Upper lobe of left lung (tissue), 4 donors: ENCODE results near the gene THEMIS.

ENCODE experiments used
- EP300 ChIP-seq, 4 donors: sonication (generic); formaldehyde crosslinking; IDR thresholded peaks; one replicate each; pipeline ENCODE4 v1.5.1; 2017; ENCODE audit warnings: antibody characterized with exemption in 4 of 4, control low read depth in 2 of 4
- POLR2AphosphoS5 ChIP-seq, 2 donors: sonication (generic); formaldehyde crosslinking; IDR thresholded peaks; one replicate each; pipeline ENCODE4 v1.5.1; 2017; ENCODE audit warnings: antibody characterized with exemption in 2 of 2
- TF ChIP-seq, protein P1 (sequence below), 6 experiments: fragments of 450-650 bp in 4 of 6; fragments of 200-600 bp in 2 of 6; sonication (generic) in 2 of 6; IDR thresholded peaks; one replicate each; pipeline ENCODE4 v1.5.1; 2016 to 2019; ENCODE audit warnings: antibody characterized with exemption in 6 of 6

DNA sequence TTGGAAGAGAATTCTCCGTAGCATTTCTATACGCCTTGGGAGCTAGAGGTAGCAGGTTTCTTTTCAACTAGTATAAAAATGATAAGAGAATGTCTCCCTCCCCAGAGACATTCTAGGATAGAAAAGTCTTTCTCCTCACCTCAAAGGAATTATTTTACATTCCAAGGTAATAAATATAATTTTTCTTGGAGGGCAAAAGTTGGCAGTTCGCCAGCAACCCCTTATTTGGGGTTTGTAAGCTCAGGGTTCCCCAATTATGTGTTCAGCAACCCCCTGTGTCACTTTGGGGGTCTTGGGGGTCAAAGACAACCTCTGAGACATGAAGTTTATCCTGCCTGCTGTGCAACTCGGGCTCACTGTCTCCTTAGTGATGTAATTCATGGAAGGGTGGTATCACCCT, 58.3 kb downstream of the THEMIS start:
- TF ChIP-seq, protein P1, sequence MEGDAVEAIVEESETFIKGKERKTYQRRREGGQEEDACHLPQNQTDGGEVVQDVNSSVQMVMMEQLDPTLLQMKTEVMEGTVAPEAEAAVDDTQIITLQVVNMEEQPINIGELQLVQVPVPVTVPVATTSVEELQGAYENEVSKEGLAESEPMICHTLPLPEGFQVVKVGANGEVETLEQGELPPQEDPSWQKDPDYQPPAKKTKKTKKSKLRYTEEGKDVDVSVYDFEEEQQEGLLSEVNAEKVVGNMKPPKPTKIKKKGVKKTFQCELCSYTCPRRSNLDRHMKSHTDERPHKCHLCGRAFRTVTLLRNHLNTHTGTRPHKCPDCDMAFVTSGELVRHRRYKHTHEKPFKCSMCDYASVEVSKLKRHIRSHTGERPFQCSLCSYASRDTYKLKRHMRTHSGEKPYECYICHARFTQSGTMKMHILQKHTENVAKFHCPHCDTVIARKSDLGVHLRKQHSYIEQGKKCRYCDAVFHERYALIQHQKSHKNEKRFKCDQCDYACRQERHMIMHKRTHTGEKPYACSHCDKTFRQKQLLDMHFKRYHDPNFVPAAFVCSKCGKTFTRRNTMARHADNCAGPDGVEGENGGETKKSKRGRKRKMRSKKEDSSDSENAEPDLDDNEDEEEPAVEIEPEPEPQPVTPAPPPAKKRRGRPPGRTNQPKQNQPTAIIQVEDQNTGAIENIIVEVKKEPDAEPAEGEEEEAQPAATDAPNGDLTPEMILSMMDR (IDR thresholded peaks at IDR 0.05) = no peak
- no peak for TF ChIP-seq POLR2AphosphoS5 (IDR thresholded peaks at IDR 0.05)
- no peak for TF ChIP-seq EP300 (IDR thresholded peaks at IDR 0.05)
